ENCODE measurements around the gene ACVR1B. TPM values are rescaled to one million over a fixed set of nuclear protein-coding genes. Genes with fewer than 3 reads are reported as not detected.
A peak's percentile ranks its signal among the peaks of the same experiment; 100 is the strongest.

Gene ACVR1B
- polyA plus RNA-seq, 12 donors: 13.1 to 20.9 (median 16.2) TPM; not detected in 1

GRCh38 chr12:51941604-51942003 lies 9.9 kb upstream of the ACVR1B start:
- DNase-seq: no peak

DNA sequence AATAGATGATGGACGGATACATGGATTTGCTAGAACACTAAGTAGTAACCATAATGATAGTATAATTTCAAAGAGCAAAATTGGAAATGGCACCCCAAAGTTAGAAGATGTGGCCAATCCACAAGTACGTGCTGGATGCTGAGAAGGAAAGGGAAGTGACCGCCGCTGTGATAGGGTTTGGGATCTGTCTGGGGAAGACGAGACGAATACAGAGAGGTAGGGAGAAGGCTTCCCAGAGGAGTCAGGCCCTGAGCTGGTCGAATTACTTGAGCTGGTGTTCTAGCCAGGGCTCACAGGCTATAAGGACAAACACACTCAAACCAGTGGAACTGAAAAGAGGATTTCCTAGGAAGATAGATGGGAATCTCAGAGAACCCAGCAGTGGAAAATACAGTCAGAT lies 9.4 kb upstream of the ACVR1B start:
- DNase-seq: no peak

DNA sequence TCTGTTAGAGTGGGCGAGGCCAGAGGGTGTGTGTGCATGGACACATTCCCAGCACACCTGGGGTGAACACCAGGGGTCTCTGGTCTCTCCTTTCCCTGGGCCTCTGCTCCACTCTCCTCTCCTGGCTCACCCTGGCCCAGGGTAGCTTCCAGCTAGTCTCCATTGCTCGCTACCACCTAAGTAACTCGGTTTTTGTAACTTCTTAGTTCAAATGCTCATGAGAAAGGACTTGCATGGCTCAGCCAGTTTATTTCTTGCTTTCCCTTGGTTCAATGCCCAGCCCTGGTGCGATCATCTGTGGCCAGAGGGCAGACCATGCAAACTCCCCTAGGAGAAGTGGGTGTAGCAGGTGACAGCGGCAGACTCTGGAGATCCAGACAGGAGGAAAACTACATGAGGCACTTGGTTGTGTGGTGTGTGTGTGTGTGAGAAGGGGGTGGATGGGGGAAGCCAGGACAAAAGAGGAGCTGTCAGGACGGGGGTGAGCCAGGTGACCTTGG lies 8.9 kb upstream of the ACVR1B start:
- no peak for DNase-seq

- DNase-seq: no peak
Measured at GRCh38 chr12:51943346-51943745, 8.2 kb upstream of the ACVR1B start.

GRCh38 chr12:51944608-51945233 lies 6.8 kb upstream of the ACVR1B start:
- no peak for DNase-seq

GRCh38 chr12:51947246-51947996 lies 4.1 kb upstream of the ACVR1B start:
- no peak for DNase-seq

- DNase-seq: no peak
Measured at GRCh38 chr12:51948066-51948465, 3.4 kb upstream of the ACVR1B start.

GRCh38 chr12:51949342-51950030 lies 2.0 kb upstream of the ACVR1B start:
- no peak for DNase-seq

GRCh38 chr12:51950682-51951198 lies 759 bp upstream of the ACVR1B start:
- no peak for DNase-seq

- DNase-seq: no peak
Measured at GRCh38 chr12:51951843-51952722, 584 bp downstream of the ACVR1B start.

GRCh38 chr12:51953089-51953488 lies 1.6 kb downstream of the ACVR1B start:
- no peak for DNase-seq

- peak; percentile 55 for DNase-seq
Measured at GRCh38 chr12:51953864-51954263, 2.4 kb downstream of the ACVR1B start.

DNA sequence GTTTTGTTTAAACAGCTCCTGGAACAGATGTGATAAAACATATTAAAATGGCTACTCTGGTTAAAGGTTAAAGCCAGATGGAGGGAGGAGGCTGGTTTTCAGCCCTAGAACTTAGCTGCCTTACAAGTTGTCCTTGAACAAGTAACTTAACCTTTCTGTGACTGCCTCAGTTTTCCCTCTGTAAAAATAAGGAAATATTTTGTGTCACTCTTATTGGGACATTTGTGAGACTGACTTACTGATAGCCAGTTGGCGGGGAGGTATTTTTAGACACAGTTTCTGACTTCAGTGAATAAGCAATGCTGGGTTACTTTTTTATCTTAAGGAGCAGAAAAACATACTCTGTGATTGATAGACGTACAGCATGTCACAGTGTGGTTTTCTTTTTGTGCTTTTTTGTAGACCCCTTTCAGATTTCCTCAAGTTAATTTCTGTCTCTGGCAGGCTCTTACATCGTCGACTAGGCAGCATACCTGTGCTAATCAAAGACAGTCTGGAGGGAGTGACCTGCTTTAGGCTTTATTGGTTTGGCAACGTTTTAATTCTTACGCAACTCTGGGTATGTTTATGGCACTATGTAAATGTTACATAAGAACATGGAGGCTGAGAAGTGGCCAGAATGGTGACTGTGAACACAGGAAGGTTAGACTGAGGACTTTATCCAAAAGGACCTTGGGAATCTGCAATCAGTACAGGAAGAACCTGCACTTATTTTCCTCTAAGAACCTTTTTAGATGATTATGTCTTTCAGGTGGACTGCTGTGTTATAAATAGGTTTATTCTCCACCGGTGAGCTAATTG lies 3.3 kb downstream of the ACVR1B start:
- no peak for DNase-seq

DNA sequence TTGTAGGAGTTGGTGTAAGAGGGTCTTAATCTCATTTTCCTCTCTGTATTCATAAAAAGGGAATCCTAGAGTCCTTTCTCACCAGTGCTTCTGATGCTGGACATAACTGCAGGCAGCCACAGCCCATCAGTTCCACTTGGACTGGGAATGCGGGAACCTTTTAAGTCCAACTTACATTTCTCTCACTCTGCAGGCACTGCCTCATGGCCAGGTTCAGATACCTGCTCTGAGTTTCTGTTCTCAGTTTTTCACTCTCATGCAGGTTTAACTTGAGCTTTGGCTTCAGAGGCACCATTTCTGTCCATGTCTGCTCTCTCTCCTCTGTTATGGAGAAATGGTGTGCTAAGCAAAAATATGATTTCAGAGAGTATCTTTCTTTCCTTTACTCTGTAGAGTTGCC lies 4.2 kb downstream of the ACVR1B start:
- DNase-seq: no peak

GRCh38 chr12:51958542-51958941 lies 7.0 kb downstream of the ACVR1B start:
- no peak for DNase-seq

DNA sequence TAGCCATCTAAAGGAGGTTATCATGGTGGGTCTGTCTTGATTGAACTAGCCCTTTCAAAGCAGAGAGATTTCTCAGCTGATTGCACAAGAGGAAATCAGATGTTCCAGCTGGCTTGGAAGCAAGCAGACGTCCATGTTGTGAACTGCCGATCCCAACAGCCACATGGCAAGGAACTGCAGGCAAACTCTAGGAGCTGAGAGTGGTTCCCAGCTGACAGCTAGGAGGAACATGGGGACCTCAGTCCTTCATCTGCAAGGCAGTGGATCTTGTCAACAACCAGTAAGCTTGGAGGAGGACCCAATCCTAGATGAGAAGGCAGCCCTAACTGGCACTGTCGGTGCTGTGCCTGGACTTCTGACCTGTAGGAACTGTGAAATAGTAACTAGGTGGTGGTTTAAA lies 7.7 kb downstream of the ACVR1B start:
- DNase-seq: no peak

DNA sequence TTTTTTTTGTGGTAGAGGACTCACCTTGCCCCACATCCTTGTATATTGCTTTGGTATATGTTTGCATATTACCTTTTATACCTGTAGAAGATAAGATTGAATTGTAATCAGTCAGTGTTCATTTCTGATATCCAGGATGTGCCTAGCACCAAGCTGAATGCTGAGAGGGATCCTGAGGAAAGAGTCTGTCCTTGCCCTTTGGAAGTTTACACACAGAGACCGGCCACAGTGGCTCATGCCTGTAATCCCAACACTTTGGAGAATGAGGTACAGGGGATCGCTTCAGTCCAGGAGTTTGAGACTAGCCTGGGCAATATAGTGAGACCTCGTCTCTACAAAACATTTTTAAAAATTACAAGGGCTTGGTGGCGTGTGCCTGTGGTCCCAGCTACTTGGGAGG lies 8.4 kb downstream of the ACVR1B start:
- DNase-seq: no peak

GRCh38 chr12:51960488-51960887 lies 9.0 kb downstream of the ACVR1B start:
- no peak for DNase-seq

GRCh38 chr12:51960890-51961289 lies 9.4 kb downstream of the ACVR1B start:
- no peak for DNase-seq

DNA sequence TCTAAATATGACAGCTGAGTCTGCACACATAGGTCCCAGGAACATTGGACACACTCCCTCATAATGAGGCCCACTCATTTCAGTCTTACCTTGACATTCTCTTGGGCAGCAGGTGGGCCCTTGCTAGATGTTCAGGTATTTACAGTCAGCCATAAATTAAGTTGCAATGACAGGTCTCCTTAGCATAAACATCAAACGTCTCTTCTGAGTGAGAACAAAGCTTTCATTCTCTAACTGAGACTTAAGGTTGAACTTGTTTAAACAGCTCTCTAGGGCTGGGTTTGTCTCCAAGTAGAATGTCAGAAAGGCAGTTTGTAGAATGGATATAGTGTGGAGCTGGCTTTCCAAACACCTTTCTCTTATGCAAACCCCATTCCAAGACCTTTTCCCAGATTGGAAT lies 10.3 kb downstream of the ACVR1B start:
- no peak for DNase-seq

DNA sequence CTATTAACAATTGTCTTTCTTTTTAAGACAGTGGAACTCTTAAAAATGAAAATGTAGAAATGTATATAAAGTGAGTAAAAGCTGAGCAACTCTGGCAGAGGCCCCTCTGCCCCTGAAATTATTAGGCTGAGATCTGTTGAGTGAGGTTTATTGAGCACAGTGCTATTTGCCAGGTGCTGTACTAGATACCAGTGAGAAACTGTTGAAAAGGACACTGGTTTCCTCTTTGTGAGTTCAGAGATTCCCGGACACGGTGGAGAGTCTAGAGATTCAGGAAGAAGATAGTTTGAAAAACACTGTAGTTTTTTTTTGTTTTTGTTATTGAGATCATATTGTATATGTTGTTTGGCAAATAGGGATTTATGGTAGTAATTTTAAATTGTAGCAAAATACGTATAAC lies 11.2 kb downstream of the ACVR1B start:
- no peak for DNase-seq
